BJ (cell line): ENCODE data around the gene UGT1A6. TPM values are rescaled to one million over a fixed set of nuclear protein-coding genes. Genes with fewer than 3 reads are reported as not detected.

Source experiments
- CTCF ChIA-PET: fragments of 350-600 bp; formaldehyde crosslinking; extraction: SDS; loops from one replicate; lab custom pipeline; 2021; ENCODE audit warnings: antibody characterized with exemption, inconsistent platforms; lab: Yijun Ruan, JAX
- POLR2A ChIA-PET: fragments of 300-600 bp; sonication (Branson Sonifier 250); formaldehyde crosslinking; extraction: SDS; loops from one replicate; lab custom pipeline; 2021; ENCODE audit warnings: antibody characterized with exemption; lab: Charles Lee
- DNase-seq: peaks from one replicate; pipeline ENCODE4 v3.0.0-alpha.2; 2011; ENCODE audit warnings: low read depth
- H3K27me3 ChIP-seq: 2 replicates; pipeline ENCODE4 v1.6.0; 2011; ENCODE audit warnings: low read length; ENCODE audit not compliant: control insufficient read depth, insufficient read depth
- H3K36me3 ChIP-seq: 2 replicates; pipeline ENCODE4 v1.5.1; 2011; ENCODE audit warnings: low read length; ENCODE audit not compliant: control insufficient read depth, insufficient read depth
- H3K4me3 ChIP-seq: 2 replicates; pipeline ENCODE4 v1.5.1; 2011; ENCODE audit warnings: low read depth, mild to moderate bottlenecking, control low read depth, low read length
- CTCF ChIP-seq: IDR thresholded peaks from 2 replicates; pipeline ENCODE4 v1.5.1; 2011; ENCODE audit warnings: low read depth, mild to moderate bottlenecking, control low read depth, inconsistent platforms, low read length, moderate library complexity; ENCODE audit not compliant: insufficient read depth
- polyA plus RNA-seq: library from polyadenylated mRNA; depleted of rRNA; stranded (reverse); fragments of >200 nt; gene quantifications from 2 replicates; pipeline ENCODE4 v1.2.3, GENCODE V29; 2011

The UGT1A6 gene
- polyA plus RNA-seq, 1 experiment = not detected

- POLR2A ChIA-PET = no interaction called here
- DNase-seq = no peak
- Histone ChIP-seq H3K36me3 (no peaks in the 10 kb centered on the region), H3K27me3 (no peaks in the 10 kb centered on the region; the same call in 1 of the 2 replicates), H3K4me3 (no peak overlapping the region)
- no peak for TF ChIP-seq CTCF
- CTCF ChIA-PET = no interaction called here
Observed at GRCh38 chr2:233756429-233757081, 63.9 kb downstream of the UGT1A6 start.

- no peak for TF ChIP-seq CTCF
- Histone ChIP-seq H3K4me3 (no peak overlapping the region), H3K36me3 (no peaks in the 10 kb centered on the region), H3K27me3 (no peaks in the 10 kb centered on the region; the same call in 1 of the 2 replicates)
- CTCF ChIA-PET = no interaction called here
- POLR2A ChIA-PET = no interaction called here
- no peak for DNase-seq
Observed at GRCh38 chr2:233758141-233758540, 65.5 kb downstream of the UGT1A6 start.

- Histone ChIP-seq H3K36me3 (no peaks in the 10 kb centered on the region), H3K27me3 (no peaks in the 10 kb centered on the region; the same call in 1 of the 2 replicates), H3K4me3 (no peak overlapping the region)
- DNase-seq = no peak
- ChIA-PET POLR2A (no interaction called here), CTCF (no interaction called here)
- no peak for TF ChIP-seq CTCF
Observed at GRCh38 chr2:233758849-233759248, 66.2 kb downstream of the UGT1A6 start.

GRCh38 chr2:233760043-233760442 lies 67.4 kb downstream of the UGT1A6 start, which contains the start of gene UGT1A1:
Gene UGT1A1, plus strand, starts transcription at chr2:233760270. Its CDS starts 18 bp downstream, at chr2:233760288.
- Histone ChIP-seq H3K36me3 (no peaks in the 10 kb centered on the region), H3K27me3 (no peaks in the 10 kb centered on the region; the same call in 1 of the 2 replicates), H3K4me3 (no peak within 1 kb of the TSS)
- CTCF ChIA-PET = no interaction called here
- POLR2A ChIA-PET = no interaction called here
- no peak for TF ChIP-seq CTCF
- no peak for DNase-seq

GRCh38 chr2:233761040-233761769 lies 68.5 kb downstream of the UGT1A6 start:
- POLR2A ChIA-PET = no interaction called here
- TF ChIP-seq CTCF = no peak
- CTCF ChIA-PET = interaction anchor here (0.6 kb wide), 1 partner anchor 15 kb away, joined by 3 read pairs; no protein-coding TSS in a partner anchor
- Histone ChIP-seq H3K27me3 (no peaks in the 10 kb centered on the region; the same call in 1 of the 2 replicates), H3K36me3 (no peaks in the 10 kb centered on the region), H3K4me3 (no peak overlapping the region)
- no peak for DNase-seq
